SK-N-SH treated with all-trans-retinoic acid at 6 μM for 48 hours (cell line): Measurements from ENCODE around the gene KXD1.

Experiments used
- ATAC-seq: fragments of 200-7000 bp; cut with Tn5 transposase; 3 replicates; pipeline ENCODE4 v1.9.1; 2020; ENCODE audit warnings: mild to moderate bottlenecking, moderate library complexity
- ARNTL ChIP-seq: fragments of 450-650 bp; formaldehyde crosslinking; IDR thresholded peaks from 2 replicates; pipeline ENCODE4 v1.5.0; 2020; ENCODE audit warnings: low read depth, mild to moderate bottlenecking, moderate library complexity, borderline replicate concordance
- BACH2 ChIP-seq: fragments of 250-450 bp; sonication (Bioruptor Pico); IDR thresholded peaks from 2 replicates; pipeline ENCODE4 v1.9.0; 2021; ENCODE audit warnings: mild to moderate bottlenecking, borderline replicate concordance
- CSDC2 ChIP-seq: fragments of 250-450 bp; sonication (Bioruptor Pico); IDR thresholded peaks from 2 replicates; pipeline ENCODE4 v1.5.0; 2020; ENCODE audit warnings: mild to moderate bottlenecking, moderate library complexity
- ESRRG ChIP-seq: fragments of 250-450 bp; sonication (Bioruptor Pico); IDR thresholded peaks from 2 replicates; pipeline ENCODE4 v1.6.1; 2021; ENCODE audit warnings: mild to moderate bottlenecking
- GLIS3 ChIP-seq: fragments of 250-450 bp; sonication (Bioruptor Pico); IDR thresholded peaks from 2 replicates; pipeline ENCODE4 v1.5.0; 2020; ENCODE audit warnings: mild to moderate bottlenecking, moderate library complexity
- ISL1 ChIP-seq: fragments of 250-450 bp; sonication (Bioruptor Pico); IDR thresholded peaks from 2 replicates; pipeline ENCODE4 v2.1.2; 2022; ENCODE audit warnings: mild to moderate bottlenecking, moderate library complexity
- PPARA ChIP-seq: fragments of 250-450 bp; sonication (Bioruptor Pico); IDR thresholded peaks from 2 replicates; pipeline ENCODE4 v1.5.0; 2020; ENCODE audit warnings: mild to moderate bottlenecking, borderline replicate concordance
- RARB ChIP-seq: fragments of 250-450 bp; sonication (Bioruptor Pico); IDR thresholded peaks from 2 replicates; pipeline ENCODE4 v1.8.0; 2021; ENCODE audit warnings: mild to moderate bottlenecking, moderate library complexity
- TCF4 ChIP-seq: fragments of 250-450 bp; sonication (Bioruptor Pico); IDR thresholded peaks from 2 replicates; pipeline ENCODE4 v1.8.0; 2021; ENCODE audit warnings: mild to moderate bottlenecking, moderate library complexity, borderline replicate concordance
- TOX ChIP-seq: fragments of 250-450 bp; sonication (Bioruptor Pico); IDR thresholded peaks from 2 replicates; pipeline ENCODE4 v1.8.0; 2021; ENCODE audit warnings: mild to moderate bottlenecking, moderate library complexity, borderline replicate concordance
- ZFP3 ChIP-seq: fragments of 250-450 bp; sonication (Bioruptor Pico); IDR thresholded peaks from 2 replicates; pipeline ENCODE4 v1.5.0; 2020; ENCODE audit warnings: mild to moderate bottlenecking, moderate library complexity
- ZFP30 ChIP-seq: fragments of 450-650 bp; formaldehyde crosslinking; IDR thresholded peaks from 2 replicates; pipeline ENCODE4 v1.5.0; 2022; ENCODE audit warnings: mild to moderate bottlenecking, moderate library complexity
- ZNF565 ChIP-seq: fragments of 450-650 bp; formaldehyde crosslinking; conservative IDR thresholded peaks from 2 replicates; pipeline ENCODE4 v1.5.0; 2020; ENCODE audit warnings: low read depth, mild to moderate bottlenecking, moderate library complexity
- ZNF70 ChIP-seq: fragments of 450-650 bp; formaldehyde crosslinking; IDR thresholded peaks from 2 replicates; pipeline ENCODE4 v1.5.0; 2020; ENCODE audit warnings: mild to moderate bottlenecking, moderate library complexity
- ZNF8 ChIP-seq: fragments of 450-650 bp; formaldehyde crosslinking; IDR thresholded peaks from 2 replicates; pipeline ENCODE4 v1.5.0; 2020; ENCODE audit warnings: mild to moderate bottlenecking, moderate library complexity
- TF ChIP-seq, protein P1 (sequence below): fragments of 250-450 bp; sonication (Bioruptor Pico); IDR thresholded peaks from 2 replicates; pipeline ENCODE4 v1.5.1; 2020; ENCODE audit warnings: low read depth, mild to moderate bottlenecking, moderate library complexity
- TF ChIP-seq, protein P2 (sequence below): fragments of 250-450 bp; sonication (Bioruptor Pico); IDR thresholded peaks from 2 replicates; pipeline ENCODE4 v1.5.1; 2021; ENCODE audit warnings: mild to moderate bottlenecking, moderate library complexity
- TF ChIP-seq, protein P3 (sequence below): fragments of 250-450 bp; sonication (Bioruptor Pico); IDR thresholded peaks from 2 replicates; pipeline ENCODE4 v1.8.0; 2021; ENCODE audit warnings: low read depth, mild to moderate bottlenecking, moderate library complexity, borderline replicate concordance
- TF ChIP-seq, protein P4 (sequence below): fragments of 250-450 bp; sonication (Bioruptor Pico); IDR thresholded peaks from 2 replicates; pipeline ENCODE4 v1.5.0; 2020; ENCODE audit warnings: mild to moderate bottlenecking, moderate library complexity
- TF ChIP-seq, protein P5 (sequence below): fragments of 250-450 bp; sonication (Bioruptor Pico); IDR thresholded peaks from 2 replicates; pipeline ENCODE4 v1.8.0; 2020; ENCODE audit warnings: mild to moderate bottlenecking, moderate library complexity, borderline replicate concordance

The KXD1 gene

DNA sequence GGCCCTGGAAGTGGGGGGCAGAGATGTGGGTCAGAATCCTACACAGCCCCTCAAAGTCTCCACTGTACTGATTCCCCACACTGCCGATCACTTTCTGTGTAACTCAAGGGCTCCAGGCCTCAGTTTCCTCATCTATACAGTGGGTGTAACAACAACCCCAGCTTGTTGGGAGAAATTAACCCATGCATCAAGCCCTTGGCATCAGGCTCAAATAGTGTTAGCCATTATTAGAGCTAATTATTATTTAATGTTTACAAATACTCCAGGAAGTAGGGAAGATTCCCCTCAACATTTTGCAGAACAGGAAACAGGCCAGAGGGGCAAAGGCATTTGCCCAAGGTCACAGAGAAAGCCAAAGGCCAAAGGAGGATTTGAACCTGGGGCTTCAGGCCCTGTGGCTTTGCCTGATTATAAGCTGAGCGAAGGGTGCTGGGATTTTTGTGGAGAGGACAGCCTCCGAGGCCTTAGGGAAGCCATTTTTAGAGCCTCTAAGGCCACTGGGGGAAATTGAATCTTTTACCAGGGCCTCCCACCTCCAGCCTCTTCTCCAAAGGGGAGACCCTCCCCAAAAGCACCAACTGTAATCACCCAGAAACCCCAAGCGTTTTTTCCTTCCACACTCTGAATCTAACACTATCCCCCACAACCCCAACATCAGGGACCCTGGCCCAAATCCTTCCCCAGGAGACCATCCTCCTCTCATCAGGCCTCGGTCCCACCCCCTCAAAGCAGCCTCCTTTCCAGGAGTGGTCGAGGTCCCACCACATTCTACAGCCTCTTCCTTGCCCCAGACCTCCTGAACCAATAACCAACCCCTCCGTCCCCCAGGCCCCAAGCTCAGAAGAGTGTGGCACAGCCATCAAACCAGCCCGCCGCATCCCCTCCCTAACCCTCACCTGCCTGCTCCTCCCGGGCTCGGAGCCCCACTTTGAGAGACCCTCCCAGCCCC is 15.4 kb upstream of the KXD1 start (continued):
- TF ChIP-seq, protein P1, sequence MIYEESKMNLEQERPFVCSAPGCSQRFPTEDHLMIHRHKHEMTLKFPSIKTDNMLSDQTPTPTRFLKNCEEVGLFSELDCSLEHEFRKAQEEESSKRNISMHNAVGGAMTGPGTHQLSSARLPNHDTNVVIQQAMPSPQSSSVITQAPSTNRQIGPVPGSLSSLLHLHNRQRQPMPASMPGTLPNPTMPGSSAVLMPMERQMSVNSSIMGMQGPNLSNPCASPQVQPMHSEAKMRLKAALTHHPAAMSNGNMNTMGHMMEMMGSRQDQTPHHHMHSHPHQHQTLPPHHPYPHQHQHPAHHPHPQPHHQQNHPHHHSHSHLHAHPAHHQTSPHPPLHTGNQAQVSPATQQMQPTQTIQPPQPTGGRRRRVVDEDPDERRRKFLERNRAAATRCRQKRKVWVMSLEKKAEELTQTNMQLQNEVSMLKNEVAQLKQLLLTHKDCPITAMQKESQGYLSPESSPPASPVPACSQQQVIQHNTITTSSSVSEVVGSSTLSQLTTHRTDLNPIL, result no peak
- TF ChIP-seq RARB (CRISPR knock-in tag), result no peak
- TF ChIP-seq TCF4 (CRISPR knock-in tag), result no peak
- no peak for TF ChIP-seq ZFP3 (CRISPR knock-in tag)
- TF ChIP-seq ISL1 (CRISPR knock-in tag), result no peak

DNA sequence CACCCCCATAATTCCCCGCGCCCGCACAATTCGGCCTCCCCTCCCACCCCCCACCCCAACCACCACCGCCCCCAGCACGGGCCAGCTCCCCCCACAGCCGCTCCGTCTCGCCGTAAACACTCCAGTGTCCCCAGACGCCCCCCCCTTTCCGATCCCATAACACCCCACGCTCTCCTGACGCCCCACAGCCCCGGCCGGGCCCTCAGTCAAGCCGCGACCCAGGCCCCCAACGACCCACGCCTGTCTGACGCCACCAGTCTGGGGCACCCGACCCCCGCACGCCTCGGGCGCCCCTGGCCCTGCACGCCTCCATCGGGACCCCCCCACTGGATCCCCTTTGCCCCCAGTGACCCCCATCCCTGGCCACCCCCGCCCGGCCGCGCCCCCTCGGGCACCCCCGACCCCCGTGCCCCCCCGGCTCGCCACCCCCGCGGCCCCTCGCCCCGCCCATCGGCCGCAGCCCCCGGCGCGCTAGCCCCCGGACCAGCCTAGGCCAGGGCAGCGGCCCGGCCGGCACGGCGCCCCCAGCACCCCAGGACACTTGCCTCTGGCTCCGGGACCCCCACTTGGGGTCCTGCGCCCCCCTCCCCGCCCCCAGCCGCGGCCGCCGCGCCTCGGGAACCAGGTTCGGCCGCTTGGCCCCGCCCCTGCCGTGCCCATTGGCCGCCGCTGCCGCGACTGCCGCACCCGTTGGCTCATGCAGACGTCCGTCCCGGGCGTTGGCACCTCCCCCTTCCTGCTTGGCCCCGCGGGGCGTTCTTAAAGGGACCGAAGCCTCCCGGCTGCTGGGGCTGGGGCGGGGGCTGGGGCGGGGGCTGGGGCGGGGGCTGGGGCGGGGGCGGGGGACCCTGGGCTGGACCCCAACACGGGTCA is 14.5 kb upstream of the KXD1 start, which contains the start of gene FKBP8:
TSS of gene FKBP8 (minus strand) at position 633 of the 873 bp plus-strand sequence. CDS start 1,603 bp downstream, outside the sequence.
- TF ChIP-seq, protein P2, sequence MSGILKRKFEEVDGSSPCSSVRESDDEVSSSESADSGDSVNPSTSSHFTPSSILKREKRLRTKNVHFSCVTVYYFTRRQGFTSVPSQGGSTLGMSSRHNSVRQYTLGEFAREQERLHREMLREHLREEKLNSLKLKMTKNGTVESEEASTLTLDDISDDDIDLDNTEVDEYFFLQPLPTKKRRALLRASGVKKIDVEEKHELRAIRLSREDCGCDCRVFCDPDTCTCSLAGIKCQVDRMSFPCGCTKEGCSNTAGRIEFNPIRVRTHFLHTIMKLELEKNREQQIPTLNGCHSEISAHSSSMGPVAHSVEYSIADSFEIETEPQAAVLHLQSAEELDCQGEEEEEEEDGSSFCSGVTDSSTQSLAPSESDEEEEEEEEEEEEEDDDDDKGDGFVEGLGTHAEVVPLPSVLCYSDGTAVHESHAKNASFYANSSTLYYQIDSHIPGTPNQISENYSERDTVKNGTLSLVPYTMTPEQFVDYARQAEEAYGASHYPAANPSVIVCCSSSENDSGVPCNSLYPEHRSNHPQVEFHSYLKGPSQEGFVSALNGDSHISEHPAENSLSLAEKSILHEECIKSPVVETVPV (CRISPR knock-in tag), result no peak
- TF ChIP-seq PPARA (CRISPR knock-in tag) (no peak), TCF4 (CRISPR knock-in tag) (no peak), ARNTL (CRISPR knock-in tag) (no peak)
- TF ChIP-seq, protein P3, sequence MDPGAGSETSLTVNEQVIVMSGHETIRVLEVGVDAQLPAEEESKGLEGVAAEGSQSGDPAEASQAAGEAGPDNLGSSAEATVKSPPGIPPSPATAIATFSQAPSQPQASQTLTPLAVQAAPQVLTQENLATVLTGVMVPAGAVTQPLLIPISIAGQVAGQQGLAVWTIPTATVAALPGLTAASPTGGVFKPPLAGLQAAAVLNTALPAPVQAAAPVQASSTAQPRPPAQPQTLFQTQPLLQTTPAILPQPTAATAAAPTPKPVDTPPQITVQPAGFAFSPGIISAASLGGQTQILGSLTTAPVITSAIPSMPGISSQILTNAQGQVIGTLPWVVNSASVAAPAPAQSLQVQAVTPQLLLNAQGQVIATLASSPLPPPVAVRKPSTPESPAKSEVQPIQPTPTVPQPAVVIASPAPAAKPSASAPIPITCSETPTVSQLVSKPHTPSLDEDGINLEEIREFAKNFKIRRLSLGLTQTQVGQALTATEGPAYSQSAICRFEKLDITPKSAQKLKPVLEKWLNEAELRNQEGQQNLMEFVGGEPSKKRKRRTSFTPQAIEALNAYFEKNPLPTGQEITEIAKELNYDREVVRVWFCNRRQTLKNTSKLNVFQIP, result no peak
- TF ChIP-seq, protein P4, sequence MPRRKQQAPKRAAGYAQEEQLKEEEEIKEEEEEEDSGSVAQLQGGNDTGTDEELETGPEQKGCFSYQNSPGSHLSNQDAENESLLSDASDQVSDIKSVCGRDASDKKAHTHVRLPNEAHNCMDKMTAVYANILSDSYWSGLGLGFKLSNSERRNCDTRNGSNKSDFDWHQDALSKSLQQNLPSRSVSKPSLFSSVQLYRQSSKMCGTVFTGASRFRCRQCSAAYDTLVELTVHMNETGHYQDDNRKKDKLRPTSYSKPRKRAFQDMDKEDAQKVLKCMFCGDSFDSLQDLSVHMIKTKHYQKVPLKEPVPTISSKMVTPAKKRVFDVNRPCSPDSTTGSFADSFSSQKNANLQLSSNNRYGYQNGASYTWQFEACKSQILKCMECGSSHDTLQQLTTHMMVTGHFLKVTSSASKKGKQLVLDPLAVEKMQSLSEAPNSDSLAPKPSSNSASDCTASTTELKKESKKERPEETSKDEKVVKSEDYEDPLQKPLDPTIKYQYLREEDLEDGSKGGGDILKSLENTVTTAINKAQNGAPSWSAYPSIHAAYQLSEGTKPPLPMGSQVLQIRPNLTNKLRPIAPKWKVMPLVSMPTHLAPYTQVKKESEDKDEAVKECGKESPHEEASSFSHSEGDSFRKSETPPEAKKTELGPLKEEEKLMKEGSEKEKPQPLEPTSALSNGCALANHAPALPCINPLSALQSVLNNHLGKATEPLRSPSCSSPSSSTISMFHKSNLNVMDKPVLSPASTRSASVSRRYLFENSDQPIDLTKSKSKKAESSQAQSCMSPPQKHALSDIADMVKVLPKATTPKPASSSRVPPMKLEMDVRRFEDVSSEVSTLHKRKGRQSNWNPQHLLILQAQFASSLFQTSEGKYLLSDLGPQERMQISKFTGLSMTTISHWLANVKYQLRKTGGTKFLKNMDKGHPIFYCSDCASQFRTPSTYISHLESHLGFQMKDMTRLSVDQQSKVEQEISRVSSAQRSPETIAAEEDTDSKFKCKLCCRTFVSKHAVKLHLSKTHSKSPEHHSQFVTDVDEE (CRISPR knock-in tag), result no peak
- ATAC-seq, result peak; percentile 100

DNA sequence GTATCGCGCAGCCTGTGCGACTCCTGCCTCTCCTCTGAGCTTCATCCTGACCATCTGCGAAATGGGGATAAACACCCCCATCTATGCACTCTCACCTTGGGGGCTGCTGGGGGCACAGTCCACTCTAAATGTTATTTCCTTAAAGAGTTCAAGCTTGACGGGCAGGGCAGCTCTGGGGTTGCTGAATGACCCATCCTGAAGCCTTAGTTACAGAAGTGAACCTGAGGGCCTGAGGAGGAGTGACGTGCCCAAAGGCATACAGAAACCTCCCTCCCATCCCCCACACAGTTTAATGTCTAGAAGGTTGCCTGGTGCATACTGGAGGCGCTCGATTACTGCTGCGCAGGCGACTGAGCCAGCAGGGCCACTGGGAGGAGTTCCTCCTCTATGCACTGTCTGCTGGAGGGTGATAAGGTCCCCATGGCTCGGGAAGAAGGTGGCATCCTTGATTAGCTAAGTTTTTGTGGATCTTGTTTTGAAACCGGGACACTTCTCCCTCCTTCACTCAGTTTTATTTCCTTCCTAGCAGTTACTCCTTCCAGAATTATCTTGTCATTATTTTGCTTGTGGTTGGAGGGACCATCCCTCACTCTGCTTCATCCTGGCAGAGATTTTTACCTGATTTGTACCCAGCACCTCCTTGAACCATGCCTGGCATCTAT is 13.7 kb upstream of the KXD1 start:
- peak; percentile 67 for ATAC-seq
- no peak for TF ChIP-seq RARB (CRISPR knock-in tag)
- TF ChIP-seq CSDC2 (CRISPR knock-in tag), result no peak
- TF ChIP-seq, protein P2 (CRISPR knock-in tag), result no peak
- no peak for TF ChIP-seq ZNF70 (CRISPR knock-in tag)
- TF ChIP-seq PPARA (CRISPR knock-in tag), result no peak
- TF ChIP-seq BACH2, result no peak
- no peak for TF ChIP-seq ESRRG (CRISPR knock-in tag)
- no peak for TF ChIP-seq ZNF8 (CRISPR knock-in tag)
- no peak for TF ChIP-seq ZNF565 (CRISPR knock-in tag)
- no peak for TF ChIP-seq GLIS3 (CRISPR knock-in tag)
- TF ChIP-seq, protein P3, result no peak
- no peak for TF ChIP-seq ZFP30 (CRISPR knock-in tag)
- TF ChIP-seq ARNTL (CRISPR knock-in tag), result no peak
- no peak for TF ChIP-seq TOX (CRISPR knock-in tag)
- TF ChIP-seq, protein P5, sequence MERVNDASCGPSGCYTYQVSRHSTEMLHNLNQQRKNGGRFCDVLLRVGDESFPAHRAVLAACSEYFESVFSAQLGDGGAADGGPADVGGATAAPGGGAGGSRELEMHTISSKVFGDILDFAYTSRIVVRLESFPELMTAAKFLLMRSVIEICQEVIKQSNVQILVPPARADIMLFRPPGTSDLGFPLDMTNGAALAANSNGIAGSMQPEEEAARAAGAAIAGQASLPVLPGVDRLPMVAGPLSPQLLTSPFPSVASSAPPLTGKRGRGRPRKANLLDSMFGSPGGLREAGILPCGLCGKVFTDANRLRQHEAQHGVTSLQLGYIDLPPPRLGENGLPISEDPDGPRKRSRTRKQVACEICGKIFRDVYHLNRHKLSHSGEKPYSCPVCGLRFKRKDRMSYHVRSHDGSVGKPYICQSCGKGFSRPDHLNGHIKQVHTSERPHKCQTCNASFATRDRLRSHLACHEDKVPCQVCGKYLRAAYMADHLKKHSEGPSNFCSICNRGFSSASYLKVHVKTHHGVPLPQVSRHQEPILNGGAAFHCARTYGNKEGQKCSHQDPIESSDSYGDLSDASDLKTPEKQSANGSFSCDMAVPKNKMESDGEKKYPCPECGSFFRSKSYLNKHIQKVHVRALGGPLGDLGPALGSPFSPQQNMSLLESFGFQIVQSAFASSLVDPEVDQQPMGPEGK (CRISPR knock-in tag), result no peak
- TF ChIP-seq TCF4 (CRISPR knock-in tag), result no peak
